Activated T-cell treated with anti-CD3 and anti-CD28 coated beads, Interleukin-2, amount 50 U/mL, for 48 hours (primary cell): ENCODE data around the gene TESK1.

ENCODE experiments used
- DNase-seq, 2 experiments: peaks; one replicate each; pipeline ENCODE4 v3.0.0-alpha.2; 2020

Gene TESK1

DNA sequence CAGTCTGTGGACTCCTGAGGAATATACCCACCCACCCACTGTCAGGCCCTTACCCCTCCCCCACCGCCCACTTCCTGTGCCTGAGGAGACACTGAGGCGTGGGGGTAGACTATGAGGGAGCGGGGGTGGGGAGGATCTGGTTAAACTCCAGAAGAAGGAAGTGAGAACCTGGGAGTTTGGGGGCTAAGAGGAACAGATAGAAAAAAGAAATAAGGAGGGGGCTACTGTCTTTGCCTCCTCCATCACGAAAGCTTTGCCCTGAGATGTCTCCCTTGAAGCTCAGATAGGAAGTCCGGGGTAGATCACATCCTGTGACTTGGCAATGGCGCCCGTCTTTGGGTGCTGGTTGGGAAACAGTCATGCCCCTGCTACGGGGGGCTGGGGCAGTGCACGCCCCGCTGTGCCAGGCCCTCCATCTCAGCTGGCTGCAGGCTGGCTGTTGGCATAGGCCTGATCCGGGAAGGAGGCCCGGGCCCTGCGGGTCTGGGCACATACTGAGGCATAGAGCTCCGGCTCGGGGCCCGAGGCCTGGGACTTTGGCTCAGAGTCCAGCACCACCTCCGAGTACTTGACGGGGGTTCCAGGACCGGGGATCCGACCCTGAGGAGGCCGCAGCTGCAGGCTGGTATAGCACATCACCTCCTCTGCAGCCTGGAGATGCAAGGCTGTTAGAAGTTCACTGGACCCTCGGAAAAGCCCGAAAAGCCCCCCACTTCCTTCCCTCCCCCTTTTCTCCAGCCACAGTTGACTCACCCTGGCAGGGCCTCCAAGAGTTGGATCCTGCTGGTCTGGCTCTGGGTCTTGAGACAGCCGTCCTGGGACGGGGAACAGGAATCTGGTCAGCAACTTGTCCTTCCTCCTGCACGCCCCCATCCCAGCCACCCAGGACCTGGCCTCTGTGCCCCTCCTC lies 44.6 kb downstream of the TESK1 start:
- DNase-seq, result peak; percentile 66 to 69

- DNase-seq, result peak; percentile 62 to 67
Measured at GRCh38 chr9:35650341-35651158, 45.5 kb downstream of the TESK1 start, which contains the start of gene SIT1. SIT1 (minus strand) TSS chr9:35650931; CDS start chr9:35650853, 78 bp downstream.

DNA sequence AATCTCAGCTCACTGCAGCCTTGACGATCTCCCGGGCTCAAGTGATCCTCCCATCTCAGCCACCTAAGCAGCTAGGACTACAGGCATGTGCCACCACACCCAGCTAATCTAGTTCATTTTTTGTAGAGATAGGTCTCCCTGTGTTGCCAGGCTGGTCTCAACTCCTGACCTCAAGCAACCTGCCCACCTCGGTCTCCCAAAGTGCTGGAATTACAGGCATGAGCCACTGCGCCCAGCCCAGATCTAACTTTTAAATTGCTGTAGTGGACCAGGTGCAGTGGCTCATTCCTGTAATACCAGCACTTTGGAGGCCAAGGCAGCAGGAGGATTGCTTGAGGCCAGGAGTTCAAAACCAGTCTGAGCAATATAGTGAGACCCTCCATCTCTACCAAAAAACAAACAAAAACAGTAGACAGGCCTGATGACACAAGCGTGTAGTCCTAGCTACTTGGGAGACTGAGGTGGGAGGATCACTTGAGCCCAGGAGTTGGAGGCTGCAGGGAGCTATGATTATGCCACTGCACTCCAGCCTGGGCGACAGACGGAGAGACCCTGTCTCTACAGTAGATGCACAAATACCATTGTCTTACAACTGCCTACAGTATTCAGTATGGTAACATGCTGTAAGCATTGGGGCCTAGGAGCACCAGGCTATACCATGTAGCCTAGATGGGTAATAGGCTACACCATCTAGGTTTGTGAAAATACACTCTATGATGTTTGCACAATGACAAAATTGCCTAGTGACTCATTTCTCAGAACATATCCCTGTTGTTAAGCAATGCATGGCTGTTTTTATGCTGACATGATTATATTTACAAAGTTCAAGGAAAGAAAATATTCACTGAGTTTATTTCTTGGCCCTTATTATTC lies 47.1 kb downstream of the TESK1 start:
- DNase-seq, result no peak

DNA sequence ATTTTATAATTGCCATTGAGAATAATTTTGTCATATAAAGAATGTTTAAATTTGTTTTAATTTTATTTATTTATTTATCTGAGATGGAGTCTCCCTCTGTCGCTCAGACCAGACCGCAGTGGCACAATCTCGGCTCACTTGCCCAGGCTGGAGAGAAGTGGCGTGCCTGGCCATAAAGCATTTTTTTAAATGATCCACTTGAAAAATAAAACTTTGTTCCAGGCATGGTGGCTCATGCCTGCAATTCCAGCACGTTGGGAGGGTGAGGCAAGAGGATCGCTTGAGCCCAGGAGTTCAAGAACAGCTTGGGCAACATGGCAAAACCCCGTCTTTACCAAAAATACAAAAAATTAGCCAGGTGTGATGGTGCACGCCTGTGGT lies 47.8 kb downstream of the TESK1 start:
- DNase-seq, result no peak

GRCh38 chr9:35653611-35654010 lies 48.5 kb downstream of the TESK1 start:
- no peak for DNase-seq

DNA sequence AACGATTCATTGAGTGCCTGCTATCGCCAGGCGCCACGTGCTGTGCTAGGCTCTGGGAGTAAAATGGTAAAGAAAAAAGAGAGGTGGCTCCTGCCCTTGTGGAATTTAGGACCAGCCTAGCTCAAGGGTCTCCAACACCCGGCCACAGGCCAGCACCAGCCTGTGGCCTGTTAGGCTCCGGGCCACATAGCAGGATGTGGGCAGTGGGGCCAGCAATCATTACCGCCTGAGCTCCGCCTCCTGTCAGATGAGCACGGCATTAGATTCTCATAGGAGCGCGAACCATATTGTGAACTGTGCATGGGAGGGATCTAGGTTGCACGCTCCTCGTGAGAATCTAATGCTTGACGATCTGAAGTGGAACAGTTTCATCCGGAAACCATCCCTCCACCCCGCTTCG lies 51.3 kb downstream of the TESK1 start:
- no peak for DNase-seq

DNA sequence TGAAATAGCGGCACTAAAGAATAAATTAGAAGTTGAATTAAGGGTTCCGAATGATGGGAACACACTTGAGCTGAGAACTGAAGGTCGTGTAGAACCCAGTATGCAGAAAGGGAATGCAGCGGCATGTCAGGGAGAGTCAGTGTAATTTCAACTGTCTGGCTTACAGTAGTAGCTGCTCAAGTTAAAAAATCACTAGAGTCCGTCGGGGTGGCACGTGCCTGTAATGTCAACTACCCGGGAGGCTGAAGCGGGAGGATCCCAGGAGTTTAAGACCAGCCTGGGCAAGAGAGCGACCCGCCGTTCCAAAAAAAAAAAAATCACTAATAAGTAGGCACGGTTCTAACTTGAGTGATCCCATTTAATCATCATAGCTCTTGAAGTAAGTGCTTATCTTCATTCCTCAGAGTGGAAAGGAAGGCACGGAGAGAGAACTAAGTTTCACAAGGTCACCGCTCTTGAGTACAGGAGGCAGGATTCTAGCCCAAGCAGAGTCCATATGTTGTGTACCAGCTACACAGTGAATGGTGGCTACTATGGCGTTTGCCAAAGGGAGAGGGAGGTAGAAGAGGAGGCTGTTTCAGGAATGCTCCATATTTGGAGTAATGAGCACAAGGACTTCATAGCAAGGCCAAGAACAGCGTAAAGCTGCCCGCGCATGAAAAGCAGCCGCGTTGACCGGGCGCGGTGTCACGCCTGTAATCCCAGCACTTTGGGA lies 51.9 kb downstream of the TESK1 start:
- DNase-seq, result no peak

DNA sequence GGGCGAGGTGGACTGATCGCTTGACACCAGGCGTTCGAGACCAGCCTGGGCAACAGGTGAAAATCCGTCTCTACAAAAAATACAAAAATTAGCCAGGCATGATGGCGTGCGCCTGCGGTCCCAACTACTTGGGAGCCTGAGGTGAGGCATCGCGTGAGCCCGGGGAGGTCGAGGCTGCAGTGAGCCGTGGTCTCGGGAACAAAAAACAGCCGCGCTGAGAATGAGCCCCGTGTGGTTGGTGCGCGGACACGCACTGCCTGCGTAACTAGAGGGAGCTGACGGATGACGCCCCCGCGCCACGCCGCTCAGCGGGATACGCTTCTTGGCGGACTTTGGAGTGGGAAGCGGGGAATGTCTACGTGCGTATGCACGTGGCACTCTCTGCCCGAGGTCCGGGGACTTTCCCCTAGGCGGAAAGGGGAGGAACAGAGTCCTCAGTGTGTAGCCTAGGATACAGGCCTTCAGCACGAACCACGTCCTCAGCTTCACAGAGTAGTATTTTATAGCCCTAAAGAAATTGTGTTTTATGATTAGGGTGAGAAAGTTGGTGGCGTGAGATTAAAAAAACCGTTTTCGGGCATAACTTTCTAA lies 52.6 kb downstream of the TESK1 start, which contains the start of gene RMRP:
Gene RMRP, minus strand, starts transcription at position 474 of the 591 bp plus-strand sequence.
- DNase-seq, result peak; percentile 96

DNA sequence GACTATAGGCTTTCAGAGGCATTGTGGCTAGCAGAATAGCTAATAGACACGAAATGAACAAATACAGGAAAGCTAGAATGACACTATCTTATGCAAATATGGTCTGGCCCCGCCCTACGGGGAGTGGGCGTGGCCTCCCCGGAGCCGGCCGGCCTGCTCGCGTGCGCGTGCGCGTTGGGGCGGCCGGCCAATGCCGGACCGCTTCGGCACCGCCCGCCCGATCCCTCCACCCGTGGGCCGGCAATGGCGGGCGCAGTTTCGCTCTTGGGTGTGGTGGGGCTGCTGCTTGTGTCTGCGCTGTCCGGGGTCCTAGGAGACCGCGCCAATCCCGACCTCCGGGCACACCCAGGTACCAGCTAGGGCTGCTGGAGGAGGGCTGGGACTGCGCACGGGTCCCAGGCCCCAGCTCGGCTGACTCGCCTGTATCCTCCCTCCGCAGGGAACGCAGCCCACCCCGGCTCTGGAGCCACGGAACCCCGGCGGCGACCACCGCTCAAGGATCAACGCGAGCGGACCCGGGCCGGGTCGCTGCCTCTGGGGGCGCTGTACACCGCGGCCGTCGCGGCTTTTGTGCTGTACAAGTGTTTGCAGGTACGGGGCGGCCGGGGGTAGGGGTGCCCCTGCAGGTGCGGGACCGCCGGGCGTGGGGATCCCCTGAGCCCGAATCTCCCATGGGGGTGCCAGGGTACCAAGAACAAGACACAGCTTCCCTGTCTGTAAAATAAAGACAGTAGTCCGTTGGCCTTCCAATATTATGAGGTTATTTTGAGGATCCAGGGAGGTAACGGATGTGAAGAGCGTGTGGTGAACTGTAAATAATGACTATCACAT lies 53.3 kb downstream of the TESK1 start, which contains the start of gene CCDC107:
Gene CCDC107, plus strand, starts transcription at position 156 of the 831 bp plus-strand sequence. Its CDS starts 88 bp downstream, at position 244.
- peak; percentile 86 to 89 for DNase-seq

DNA sequence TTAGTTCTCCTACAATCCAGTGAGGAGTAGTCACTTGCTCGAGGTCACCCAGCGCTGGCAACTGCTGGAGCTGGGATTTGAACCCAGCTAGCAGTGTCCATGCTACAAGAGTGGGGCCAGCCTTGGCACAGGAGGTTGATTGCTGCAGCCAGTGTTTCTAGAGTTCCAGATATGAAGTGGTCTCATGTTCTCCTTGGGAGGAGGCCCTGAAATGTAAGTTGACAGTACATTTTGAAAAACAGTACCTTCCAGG lies 53.8 kb downstream of the TESK1 start:
- no peak for DNase-seq

DNA sequence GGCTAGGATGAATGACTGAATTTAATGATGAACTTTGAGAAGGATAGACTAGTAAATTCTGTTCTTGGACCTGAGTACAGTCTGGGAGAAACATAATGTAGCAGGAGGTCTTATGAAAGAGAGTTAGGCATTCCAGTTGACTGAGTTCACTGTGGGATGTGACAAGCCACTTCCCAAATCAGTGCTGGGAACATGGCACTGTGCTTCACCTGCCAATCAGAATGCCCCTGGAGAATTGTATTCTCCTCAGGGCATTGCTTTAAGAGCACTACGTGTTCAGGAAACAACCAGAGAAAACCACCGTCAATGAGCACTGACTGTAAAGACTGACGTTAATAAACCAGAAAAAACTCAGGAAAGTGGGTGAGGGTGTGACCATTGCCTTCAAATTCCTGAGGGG lies 54.3 kb downstream of the TESK1 start:
- no peak for DNase-seq
